IPS-18c (cell line): ENCODE data around the gene ADGRE2.
A peak's percentile ranks its signal among the peaks of the same experiment; 100 is the strongest.
"Not testable (repeated sequence)": the region's sequence is repeated elsewhere in the genome, so short reads cannot be mapped to it uniquely, and the experiment has no call there.

Experiments
- H3K4me3 ChIP-seq: 2 replicates; pipeline ENCODE4 v1.7.0; 2013; ENCODE audit warnings: low read depth, mild to moderate bottlenecking, low read length, moderate library complexity; ENCODE audit not compliant: insufficient read depth
- H3K9me3 ChIP-seq: one replicate; pipeline ENCODE4 v1.6.1; 2013; ENCODE audit warnings: mild to moderate bottlenecking, low read length, moderate library complexity; ENCODE audit not compliant: control insufficient read depth, insufficient read depth

Gene ADGRE2

DNA sequence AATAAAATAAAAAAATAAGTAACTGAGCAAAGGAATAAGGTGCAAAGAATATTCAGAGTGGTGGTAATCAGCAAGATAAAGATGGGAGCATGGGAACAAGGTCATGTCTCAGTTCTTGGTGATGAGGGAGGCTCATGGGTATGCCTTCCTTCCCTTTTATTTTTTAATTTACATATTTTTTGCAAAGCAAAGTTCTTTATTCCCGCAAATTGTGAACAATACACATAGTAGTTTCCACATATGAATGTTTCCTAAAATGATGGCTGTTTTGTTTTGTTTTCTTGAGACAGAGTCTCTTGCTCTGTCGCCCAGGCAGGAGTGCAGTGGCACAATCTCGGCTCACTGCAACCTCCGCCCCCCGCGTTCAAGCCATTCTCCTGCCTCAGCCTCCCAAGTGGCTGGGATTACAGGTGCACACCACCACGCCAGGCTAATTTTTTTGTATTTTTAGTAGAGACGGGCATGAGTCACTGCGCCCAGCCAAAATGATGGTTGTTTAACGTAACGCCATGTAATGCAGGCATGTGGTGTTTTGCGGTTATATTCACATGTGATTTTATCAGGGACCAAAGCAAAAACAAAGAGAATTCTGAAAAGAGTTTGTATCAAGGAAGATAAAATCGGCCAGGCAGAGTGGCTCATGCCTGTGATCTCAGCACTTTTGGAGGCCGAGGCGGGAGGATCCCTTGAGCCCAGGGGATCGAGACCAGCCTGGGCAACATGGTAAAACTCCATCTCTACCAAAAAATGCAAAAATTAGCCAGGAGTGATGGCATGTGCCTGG is 4.5 kb upstream of the ADGRE2 start:
- H3K4me3 ChIP-seq: no peak overlapping the region
- H3K9me3 ChIP-seq: no peaks in the 10 kb centered on the region

DNA sequence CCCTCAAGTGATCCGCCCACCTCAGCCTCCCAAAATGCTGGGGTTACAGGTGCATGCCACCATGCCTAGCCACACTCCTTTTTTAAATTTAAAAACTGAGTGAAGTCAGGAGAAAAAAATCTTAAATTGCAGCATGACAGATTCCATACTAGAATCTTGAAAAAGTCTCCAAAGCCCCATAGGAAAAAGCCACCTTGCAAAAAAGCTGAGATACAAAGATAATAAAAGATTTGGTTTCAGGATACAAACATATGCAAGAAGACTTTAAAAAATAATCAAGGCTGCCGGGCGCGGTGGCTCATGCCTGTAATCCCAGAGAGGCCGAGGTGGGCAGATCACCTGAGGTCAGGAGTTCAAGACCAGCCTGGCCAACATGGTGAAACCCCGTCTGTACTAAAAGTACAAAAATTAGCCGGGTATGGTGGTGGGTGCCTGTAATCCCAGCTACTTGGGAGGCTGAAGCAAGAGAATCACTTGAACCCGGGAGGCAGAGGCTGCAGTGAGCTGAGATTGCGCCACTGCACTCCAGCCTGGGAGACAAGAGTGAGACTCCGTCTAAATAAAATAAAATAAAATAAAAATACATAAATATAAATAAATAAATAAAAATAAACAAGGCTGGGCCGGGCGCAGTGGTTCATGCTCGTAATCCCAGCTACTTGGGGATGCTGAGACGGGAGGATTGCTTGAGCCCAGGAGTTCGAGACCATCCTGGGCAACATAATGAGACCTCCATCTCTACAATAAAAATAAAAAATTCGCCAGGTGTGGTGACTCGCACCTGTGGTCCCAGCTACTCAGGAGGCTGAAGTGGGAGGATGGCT is 3.6 kb upstream of the ADGRE2 start:
- not testable (repeated sequence) for H3K4me3 ChIP-seq, H3K9me3 ChIP-seq

DNA sequence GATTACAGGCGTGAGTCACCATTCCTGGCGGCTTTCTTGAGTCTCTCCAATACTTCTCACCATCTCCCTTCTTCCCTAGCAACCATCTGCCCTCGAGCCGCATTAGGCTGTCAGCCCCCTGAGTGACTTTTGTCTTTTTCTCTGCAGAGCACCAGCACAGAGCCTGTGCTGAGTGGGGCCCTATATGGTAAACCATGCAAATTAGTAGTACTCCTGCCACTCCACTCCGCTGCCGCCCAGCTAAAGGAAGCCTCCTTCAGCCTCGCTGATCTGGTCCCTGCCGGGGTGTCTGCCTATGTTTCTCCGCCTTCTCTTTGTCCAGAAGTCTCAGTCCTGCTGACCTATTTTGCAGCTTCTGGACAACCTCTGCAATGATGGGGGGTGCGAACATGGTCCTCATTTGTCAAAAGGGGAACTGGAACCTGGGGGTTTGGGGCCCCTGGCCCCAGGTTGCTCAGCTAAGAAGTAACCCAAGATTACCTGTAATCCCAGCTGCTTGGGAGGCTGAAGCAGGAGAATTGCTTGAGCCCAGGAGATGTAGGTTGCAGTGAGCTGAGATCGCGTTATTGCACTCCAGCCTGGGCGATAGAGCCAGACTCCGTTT is 2.4 kb upstream of the ADGRE2 start:
- not testable (repeated sequence) for H3K9me3 ChIP-seq, H3K4me3 ChIP-seq

DNA sequence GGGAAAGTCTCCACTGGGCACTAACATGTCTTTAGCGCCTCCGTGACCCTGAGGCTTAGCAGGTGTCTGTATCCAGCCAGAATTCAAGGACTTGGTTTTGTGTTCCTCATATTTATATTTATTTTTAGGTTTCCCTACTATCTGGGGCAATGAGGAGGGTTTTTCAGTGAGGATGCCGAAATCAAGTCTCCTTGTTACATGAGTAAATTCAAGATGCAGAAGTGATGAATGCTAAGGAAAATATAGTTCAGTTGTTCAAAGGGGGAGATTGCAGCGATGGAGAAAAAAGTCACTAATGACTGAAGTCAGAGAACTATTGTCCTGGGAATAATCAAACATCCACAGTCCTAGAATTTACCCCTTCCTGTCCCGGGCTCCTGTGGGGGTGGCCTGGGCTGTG is 791 bp upstream of the ADGRE2 start:
- Histone ChIP-seq H3K4me3 (no peak overlapping the region), H3K9me3 (no peaks in the 10 kb centered on the region)

DNA sequence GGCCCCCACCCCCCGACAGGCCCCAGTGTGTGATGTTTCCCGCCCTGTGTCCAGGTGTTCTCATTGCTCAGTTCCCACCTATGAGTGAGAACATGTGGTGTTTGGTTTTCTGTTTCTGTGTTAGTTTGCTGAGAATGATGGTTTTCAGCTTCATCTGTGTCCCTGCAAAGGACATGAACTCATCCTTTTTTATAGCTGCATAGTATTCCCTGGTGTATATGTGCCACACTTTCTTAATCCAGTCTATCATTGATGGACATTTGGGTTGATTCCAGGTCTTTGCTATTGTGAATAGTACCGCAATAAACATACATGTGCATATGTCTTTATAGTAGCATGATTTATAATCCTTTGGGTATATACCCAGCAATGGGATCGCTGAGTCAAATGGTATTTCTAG is 715 bp downstream of the ADGRE2 start:
- not testable (repeated sequence) for H3K9me3 ChIP-seq, H3K4me3 ChIP-seq

DNA sequence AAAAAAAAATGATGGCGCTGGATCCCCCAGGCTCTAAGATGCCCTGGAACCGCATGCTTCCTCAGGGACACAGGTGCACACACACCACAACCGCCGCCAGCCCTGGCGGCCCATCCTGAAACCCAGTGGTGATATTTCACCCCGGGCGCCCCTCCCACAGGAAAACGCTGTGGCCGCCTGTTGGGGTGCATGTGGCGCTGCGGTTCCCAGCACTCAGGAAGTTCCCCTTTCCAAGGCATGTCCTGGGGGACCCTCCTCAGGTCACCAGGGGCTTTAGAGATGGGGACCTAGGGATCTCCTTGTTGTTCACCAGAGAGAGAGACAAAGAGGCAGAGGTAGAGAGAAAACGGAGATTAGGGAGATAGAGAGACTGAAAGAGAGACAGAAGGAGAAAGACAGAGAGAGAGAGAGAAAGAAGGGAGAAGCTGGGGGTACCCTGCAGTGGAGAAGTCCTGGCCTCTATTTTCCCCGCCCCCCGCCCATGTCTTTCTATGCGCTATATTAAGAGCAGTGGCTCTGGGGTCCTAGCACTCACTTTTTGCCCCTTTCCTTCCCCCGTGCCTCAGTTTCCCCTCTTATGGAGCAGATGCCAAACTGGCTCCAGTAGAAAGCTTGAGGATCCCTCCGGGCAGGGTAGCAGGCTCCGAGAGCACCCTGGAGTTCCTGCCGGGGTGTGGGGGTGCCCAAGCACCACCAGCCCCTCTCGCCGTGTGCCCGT is 2.3 kb downstream of the ADGRE2 start:
- H3K9me3 ChIP-seq: no peaks in the 10 kb centered on the region
- peak overlapping the region; percentile 56 for H3K4me3 ChIP-seq

DNA sequence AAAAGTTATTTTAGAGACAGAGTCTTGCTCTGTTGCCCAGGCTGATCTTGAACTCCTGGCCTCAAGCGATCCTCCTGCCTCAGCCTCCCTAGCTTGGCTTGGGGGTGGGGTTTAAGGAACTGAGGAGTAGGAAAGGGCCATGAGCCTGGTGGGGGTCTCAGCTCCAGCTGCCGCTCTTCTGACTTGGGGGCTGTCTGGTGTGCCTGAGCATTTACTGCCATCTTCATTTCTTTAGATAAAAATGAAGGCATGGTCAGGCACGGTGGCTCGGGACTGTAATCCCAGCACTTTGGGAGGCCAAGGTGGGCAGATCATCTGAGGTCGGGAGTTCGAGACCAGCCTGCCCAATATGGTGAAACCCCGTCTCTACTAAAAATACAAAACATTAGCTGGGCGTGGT is 3.0 kb downstream of the ADGRE2 start:
- not testable (repeated sequence) for H3K4me3 ChIP-seq, H3K9me3 ChIP-seq

DNA sequence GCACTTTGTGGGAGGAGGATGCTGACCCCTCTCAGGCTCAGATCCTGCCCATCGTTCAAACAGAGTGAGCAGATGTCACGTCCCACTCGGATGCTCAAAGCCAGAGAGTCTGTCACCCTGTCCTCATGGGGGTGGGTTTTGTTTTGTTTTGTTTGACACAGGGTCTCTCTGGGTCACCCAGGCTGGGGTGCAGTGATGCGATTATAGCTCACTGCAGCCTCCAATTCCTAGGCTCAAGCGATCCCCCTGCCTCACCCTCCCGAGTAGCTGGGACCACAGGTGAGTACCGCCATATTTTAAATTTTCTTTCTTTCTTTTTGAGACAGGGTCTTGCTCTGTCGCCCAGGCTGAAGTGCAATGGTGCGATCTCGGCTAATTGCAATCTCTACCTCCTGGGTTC is 4.0 kb downstream of the ADGRE2 start:
- Histone ChIP-seq H3K4me3 (no peak overlapping the region), H3K9me3 (no peaks in the 10 kb centered on the region)

DNA sequence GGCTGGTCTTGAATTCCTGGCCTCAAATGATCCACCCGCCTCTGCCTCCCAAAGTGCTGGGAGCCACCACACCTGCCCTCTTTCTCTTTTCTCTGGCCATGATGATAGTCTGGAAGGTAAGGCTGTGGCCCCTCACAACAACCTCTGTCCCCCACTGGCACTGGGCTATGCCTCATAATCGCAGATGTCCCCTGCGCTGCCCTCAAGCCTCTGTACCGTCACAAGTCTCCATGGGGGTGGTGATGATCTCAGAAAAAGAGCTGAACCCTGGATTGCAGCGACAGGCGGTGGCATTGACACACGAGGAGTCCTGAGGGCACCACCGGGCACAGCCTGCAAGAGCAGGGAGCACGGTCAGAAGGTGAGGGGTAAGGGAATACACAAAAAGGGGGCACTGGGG is 4.6 kb downstream of the ADGRE2 start:
- not testable (repeated sequence) for H3K9me3 ChIP-seq, H3K4me3 ChIP-seq

DNA sequence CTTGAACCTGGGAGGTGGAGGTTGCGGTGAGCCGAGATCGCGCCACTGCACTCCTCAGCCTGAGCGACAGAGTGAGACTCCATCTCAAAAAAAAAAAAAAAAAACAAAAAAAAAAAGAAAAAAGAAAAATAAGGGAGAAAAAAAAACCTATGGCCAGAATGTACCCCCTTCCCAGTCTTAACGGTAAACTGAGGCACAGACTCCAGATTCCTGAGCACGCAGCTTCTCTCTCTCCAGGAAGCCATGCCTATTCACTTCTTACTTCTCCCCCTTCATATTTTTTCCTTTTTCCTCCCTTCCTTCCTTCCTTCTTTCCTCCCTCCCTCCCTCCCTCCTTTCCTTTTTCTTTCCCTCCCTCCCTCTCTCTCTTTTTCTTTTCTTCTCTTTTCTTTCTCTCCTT is 5.4 kb downstream of the ADGRE2 start:
- no peaks in the 10 kb centered on the region for H3K9me3 ChIP-seq
- H3K4me3 ChIP-seq: no peak overlapping the region

DNA sequence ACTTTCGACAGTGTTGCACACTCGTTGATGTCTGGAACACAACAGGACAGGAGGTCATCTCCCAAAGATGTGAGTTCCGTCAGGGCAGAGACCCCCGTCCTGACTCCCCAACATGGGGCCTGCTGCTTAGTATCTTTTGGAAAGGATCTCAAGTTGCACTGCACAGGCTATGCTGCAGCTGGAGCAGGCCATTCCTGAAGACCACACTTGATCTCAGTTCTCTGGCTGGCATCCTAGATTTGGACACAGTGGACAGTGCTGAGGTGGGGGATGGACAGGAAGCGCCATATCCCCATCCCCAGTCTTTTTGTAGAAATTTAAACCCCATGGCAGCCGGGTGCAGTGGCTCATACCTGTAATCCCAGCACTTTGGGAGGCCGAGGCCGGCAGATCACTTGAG is 5.9 kb downstream of the ADGRE2 start:
- no peak overlapping the region for H3K4me3 ChIP-seq
- H3K9me3 ChIP-seq: no peaks in the 10 kb centered on the region

DNA sequence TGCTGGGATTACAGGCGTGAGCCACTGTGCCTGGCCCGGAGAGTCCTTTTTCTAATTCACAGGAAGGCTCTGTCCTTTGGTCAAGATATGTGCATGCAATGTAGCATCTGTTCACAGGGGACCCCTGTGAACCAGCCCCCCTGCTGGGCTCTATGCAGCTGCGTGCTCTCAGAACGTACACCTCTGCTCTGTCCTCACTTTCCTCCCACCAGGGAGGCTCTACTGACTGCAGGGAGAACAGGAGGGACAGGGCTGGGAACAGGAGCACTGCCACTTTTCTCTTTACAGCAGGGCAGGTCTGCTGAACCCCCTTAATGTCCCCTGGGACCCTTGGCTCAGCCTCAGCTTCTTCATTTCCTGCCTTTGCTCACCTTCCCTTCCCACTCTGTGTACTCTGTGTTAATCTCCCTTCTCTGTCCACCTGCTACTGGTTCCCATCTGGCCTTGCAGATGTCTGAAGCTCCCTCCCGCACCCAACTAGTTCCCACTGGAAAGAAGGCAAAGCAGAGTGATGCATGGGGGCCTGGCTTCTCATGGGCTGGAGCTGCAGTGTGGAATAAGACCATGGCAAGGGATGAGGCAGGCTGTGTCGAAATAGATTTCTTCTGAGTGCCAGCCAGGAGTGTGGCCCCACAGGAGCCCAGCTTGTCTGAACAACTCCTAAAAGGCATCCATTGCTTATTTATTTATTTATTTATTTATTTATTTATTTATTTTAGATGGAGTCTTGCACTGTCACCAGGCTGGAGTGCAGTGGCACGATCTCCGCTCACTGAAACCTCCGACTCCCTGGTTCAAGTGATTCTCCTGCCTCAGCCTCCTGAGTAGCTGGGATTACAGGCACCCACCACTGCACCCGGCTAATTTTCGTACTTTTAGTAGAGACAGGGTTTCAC is 7.2 kb downstream of the ADGRE2 start:
- no peaks in the 10 kb centered on the region for H3K9me3 ChIP-seq
- no peak overlapping the region for H3K4me3 ChIP-seq

DNA sequence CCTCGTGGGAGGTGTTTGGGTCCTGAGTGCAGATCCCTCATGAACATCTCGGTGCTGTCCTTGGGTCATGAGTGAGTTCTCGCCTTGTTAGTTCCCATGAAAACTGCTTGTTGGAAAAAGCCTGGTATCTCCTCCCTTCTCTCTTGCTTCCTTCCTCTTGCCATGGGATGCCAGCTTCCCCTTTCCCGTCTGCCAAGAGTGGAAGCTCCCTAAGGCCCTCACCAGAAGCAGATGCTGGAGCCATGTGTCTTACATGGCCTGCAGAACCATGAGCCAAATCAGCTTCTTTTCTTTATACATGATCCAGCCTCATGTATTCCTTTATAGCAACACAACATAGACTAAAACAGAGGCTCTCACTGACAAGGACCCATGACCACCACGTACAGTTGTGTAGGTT is 8.2 kb downstream of the ADGRE2 start:
- no peak overlapping the region for H3K4me3 ChIP-seq
- H3K9me3 ChIP-seq: no peaks in the 10 kb centered on the region

DNA sequence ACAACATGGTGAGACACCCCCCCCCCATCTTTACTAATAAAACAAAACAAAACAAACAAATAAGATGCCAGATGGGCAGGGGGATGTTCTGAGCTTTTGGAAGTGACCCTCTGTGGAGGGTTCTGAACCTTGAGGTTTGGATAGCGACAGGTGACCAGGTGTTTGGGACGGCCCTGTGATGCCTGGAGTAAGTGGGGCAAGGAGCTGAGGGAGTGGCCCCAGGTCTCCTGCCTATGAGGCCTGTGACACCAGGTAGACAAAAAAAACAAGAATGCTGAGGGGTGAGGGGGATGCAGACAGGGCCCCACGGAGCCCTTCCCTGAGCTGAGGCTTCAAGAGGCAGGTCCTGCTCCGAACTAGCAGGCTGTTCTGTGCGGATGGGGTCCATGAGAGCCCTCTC is 9.2 kb downstream of the ADGRE2 start:
- Histone ChIP-seq H3K9me3 (no peaks in the 10 kb centered on the region), H3K4me3 (no peak overlapping the region)

DNA sequence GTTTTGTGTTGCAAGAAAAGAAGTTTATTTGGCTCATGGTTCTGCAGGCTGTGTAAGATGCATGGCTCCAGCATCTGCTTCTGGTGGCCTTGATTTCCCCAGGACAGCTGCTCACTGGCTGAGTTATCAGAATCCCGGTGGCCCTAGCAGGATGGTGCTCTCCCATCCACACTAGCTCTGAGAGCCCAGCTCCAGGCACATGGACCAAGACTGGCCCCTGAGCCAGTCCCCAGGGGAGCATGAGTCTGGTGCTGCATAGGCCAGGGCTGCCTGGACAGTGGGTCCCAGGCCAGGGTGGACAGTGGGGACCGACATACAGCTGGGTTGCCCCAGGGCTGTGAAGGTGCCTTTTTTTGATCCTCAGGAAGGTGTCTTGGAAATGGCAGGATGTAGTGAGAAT is 10.4 kb downstream of the ADGRE2 start:
- no peaks in the 10 kb centered on the region for H3K9me3 ChIP-seq

DNA sequence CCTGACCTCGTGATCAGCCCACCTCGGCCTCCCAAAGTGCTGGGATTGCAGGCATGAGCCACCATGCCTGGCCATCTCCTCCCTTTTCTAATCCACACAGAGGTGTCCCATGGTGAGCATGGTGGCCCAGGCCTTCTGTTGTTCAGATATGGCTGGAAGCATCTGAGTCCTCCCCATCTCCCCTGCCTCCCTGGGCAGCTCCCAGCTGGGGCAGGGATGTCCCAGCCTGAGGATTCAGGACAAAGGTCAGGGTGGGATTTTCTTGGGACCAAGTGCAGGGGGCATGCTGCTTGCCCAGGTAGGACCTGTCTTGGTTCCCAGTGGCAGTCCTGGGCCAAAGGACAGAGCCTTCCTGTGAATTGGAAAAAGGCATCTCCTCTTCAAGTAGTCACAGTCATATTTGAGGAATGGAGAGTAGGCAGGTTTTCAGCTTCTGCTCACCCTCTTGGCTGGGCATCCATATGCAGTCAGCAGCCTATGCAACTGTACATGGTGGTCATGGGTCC is 10.8 kb downstream of the ADGRE2 start:
- Histone ChIP-seq H3K9me3 (no peaks in the 10 kb centered on the region), H3K4me3 (no peak overlapping the region)

More for the DNA sequence above, 10.4 kb downstream of the ADGRE2 start:
- H3K4me3 ChIP-seq: no peak overlapping the region

DNA sequence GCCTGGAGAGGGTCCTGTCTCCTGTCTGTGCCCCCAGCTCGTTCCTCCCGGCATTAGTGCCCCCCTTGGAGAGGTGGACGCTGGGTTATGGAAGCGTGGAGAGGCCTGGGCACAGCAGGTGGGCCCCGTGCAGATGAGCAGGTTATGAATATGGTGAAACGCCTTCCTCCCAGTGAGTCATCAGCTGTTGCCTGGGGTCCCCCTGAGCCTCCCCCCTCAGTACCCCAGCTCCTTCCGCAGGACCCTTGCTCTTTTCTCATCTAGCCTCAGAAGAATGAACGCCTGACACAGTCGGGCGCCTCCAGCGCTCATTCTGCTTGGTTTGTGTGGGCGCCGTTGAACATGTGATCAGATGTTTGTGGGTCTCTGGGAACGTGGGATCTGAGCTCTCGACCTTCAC is 12.5 kb downstream of the ADGRE2 start:
- H3K4me3 ChIP-seq, H3K9me3 ChIP-seq: not testable (repeated sequence)
